ENCODE data around the gene S100A4. TPM values are rescaled to one million over a fixed set of nuclear protein-coding genes. Genes with fewer than 3 reads are reported as not detected.

The S100A4 gene
- total RNA-seq, 1 donor from 2014 or later: 690 TPM

DNA sequence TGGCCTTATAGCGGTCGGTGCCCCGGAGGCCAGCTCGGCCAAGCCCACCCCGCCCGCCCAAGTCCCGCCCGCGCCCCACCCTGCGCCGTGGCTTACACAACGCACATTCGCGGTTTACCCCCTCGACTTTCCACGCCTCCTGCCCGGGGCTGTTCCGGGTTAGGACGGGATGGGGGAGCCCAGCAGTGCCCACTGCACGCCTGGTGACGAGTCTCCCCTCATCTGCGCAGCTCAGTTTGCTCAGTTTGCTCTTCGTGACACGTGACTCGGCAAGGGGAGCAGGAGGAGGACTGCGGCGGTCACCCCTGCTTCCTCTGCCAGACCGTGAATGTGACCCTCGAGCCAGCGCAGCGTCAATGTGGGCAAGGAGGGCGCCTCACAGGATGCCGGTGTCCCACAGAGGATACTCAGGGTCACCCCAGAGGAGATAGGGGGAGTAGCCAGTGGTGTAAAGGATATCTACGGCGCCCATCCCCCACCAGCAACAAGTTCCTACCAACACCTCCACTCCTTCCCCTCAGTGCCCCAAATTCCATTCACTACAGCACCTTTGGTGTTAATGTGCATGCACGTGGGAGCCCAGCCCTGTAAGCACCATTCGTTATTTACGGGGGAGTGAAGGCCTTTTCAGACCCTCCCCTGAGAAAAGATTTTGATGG lies 9.5 kb downstream of the S100A4 start:
- Histone ChIP-seq H3K4me3 (peak overlapping the region; percentile 70 to 95), H3K27ac (peak overlapping the region; percentile 98 to 100), H3K4me1 (peaks cover 5 to 27% of the 10 kb centered on the region in 2 donors), H3K36me3 (no peaks in the 10 kb centered on the region), H3K9me3 (no peaks in the 10 kb centered on the region), H3K27me3 (no peaks in the 10 kb centered on the region)
- peak; percentile 80 to 95 for DNase-seq (ENCODE audit: low spot score in 2 of 2)
- TF ChIP-seq, protein P1, sequence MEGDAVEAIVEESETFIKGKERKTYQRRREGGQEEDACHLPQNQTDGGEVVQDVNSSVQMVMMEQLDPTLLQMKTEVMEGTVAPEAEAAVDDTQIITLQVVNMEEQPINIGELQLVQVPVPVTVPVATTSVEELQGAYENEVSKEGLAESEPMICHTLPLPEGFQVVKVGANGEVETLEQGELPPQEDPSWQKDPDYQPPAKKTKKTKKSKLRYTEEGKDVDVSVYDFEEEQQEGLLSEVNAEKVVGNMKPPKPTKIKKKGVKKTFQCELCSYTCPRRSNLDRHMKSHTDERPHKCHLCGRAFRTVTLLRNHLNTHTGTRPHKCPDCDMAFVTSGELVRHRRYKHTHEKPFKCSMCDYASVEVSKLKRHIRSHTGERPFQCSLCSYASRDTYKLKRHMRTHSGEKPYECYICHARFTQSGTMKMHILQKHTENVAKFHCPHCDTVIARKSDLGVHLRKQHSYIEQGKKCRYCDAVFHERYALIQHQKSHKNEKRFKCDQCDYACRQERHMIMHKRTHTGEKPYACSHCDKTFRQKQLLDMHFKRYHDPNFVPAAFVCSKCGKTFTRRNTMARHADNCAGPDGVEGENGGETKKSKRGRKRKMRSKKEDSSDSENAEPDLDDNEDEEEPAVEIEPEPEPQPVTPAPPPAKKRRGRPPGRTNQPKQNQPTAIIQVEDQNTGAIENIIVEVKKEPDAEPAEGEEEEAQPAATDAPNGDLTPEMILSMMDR (IDR thresholded peaks at IDR 0.05): no peak
- intact Hi-C loops (cut with DNase I): loop anchor here (1.0 to 10.0 kb wide), 2 partner anchors 9 to 239 kb away; partner anchors contain the start of genes S100A4 and SLC27A3

DNA sequence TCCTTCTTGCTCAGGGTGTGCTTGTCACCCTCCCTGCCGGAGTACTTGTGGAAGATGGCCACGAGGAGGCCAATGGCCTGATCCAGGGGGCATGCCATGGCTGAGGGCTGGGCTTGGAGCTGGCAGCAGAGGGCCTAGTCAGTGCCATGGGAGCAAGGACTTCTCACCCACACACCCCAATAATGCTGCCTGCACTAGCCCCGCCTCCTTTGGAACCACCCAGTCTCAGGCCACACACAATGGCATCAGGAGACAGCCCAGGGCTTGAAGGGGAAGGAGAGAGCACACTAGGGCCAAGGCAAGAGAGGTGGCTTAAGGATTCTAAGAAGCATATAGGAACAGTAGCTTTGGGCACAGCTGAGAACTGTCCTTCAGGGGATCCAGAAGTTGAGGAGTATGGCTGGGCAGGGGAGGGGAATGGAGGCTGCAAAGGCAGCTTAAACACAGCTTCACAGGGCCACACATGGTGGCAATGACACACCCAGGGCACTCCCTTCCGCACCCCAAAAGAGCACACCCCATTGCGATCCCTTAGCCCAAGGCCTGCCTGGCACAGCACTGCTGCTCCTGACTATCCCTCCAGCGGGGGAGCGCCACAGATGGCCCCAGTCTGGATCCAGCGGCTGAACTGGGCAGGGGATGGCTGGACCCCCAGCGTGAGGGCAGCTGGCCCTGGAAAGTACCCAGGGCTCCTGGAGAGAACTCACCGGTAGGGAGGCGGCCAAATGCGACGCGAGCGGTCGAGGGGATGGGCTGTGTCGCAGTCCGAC lies 10.2 kb downstream of the S100A4 start, which contains the start of gene S100A6:
TSS of gene S100A6 (minus strand) at position 750 of the 770 bp plus-strand sequence. CDS start at position 98, 652 bp downstream.
- Histone ChIP-seq H3K4me3 (peak within 1 kb of the TSS; percentile 70 to 95), H3K27ac (peak within 1 kb of the TSS; percentile 98 to 100), H3K36me3 (no peaks in the 10 kb centered on the region), H3K9me3 (no peaks in the 10 kb centered on the region), H3K4me1 (peaks cover 5 to 27% of the 10 kb centered on the region in 2 donors), H3K27me3 (no peaks in the 10 kb centered on the region)
- DNase-seq (ENCODE audit: low spot score in 2 of 2): peak in 1 of 2 donors; percentile 88
- TF ChIP-seq, protein P1 (IDR thresholded peaks at IDR 0.05): peak in 2 of 3 experiments; percentile 21 to 30
- intact Hi-C loops (cut with DNase I): loop anchor here (1.0 to 10.0 kb wide), 2 partner anchors 10 to 239 kb away; partner anchors contain the start of genes S100A4 and SLC27A3

DNA sequence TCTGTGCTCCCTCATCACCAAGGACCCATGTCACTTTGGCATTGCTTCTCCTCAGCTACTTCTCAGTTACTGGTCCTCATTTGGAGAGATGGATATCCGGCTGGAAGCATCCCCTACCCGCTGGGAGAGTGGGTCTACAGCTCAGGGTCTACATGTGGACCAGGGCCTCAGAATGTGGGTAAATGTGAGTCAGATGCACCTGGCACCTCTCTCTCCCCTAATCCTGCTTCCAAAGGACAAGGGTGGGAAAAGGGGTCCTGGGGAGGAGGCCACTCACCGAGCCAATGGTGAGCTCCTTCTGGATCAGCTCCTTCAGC lies 10.7 kb downstream of the S100A4 start:
- intact Hi-C loops (cut with DNase I): loop anchor here (10.0 kb wide), 1 partner anchor 240 kb away; the partner anchor contains the start of gene SLC27A3
- Histone ChIP-seq H3K36me3 (no peaks in the 10 kb centered on the region), H3K27me3 (no peaks in the 10 kb centered on the region), H3K9me3 (no peaks in the 10 kb centered on the region), H3K27ac (peak overlapping the region; percentile 98 to 100), H3K4me3 (peak overlapping the region; percentile 70 to 95), H3K4me1 (peaks cover 5 to 27% of the 10 kb centered on the region in 2 donors)
- TF ChIP-seq, protein P1 (IDR thresholded peaks at IDR 0.05): no peak
- no peak for DNase-seq (ENCODE audit: low spot score in 2 of 2)

DNA sequence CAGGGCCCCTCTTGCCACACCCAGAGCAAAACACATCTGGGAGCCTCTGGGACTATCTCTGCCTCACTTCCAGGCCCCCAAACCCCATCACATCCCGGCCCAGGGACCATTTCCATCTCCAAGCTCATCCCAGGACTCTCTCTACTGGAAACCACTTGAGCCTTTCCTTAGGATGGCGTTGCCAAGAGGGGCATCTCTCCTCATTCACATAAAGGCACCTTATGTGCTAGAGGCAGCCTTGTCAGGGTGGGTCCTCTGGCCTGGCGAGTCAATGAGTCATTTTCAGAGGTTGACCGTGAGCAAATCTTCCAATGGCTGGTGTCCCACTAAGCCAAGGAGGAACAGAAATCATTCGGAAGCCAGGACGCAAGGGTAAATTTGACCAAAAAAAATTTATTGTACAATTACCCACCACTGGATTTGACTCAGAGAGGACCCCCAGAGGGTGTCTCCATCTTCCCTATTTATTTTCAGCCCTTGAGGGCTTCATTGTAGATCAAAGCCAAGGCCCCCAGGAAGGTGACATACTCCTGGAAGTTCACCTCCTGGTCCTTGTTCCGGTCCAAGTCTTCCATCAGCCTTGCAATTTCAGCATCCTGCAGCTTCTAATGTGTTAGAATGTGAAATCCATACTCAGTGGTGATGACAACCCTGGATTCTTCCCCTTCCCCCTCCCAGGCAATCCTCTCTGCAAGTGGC lies 11.2 kb downstream of the S100A4 start:
- H3K4me1 ChIP-seq: peaks cover 5 to 27% of the 10 kb centered on the region in 2 donors
- no peaks in the 10 kb centered on the region for H3K9me3 ChIP-seq
- no peak for DNase-seq (ENCODE audit: low spot score in 2 of 2)
- H3K36me3 ChIP-seq: no peaks in the 10 kb centered on the region
- intact Hi-C loops (cut with DNase I): loop anchor here (10.0 kb wide), 1 partner anchor 240 kb away; the partner anchor contains the start of gene SLC27A3
- TF ChIP-seq, protein P1 (IDR thresholded peaks at IDR 0.05): no peak
- H3K4me3 ChIP-seq: peak overlapping the region; percentile 70 to 95
- no peaks in the 10 kb centered on the region for H3K27me3 ChIP-seq
- H3K27ac ChIP-seq: peak overlapping the region; percentile 98 to 100

DNA sequence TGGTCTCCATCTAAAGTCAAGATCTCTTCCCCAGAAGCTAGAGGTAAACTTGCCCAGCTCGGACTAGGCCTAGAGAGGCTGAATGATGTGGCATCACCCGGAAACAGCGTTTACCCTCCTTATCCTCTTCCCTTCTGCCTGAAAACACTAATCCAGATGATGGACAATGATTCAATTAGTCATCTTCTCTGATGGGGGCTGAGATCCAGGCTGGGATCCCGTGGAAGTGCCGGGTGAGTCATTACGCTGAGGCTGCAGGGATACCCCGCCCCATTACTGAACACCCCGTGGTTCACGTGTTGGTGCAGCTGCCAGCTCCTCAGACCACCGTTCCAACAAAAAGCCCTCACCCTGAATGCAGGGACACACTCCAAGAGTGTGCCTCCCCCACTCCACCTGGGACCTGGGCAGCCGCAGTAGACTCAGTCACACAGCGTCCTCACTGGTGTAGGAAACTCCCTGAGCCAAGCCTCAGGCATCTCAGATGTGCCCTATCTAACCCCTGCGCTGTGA lies 11.9 kb downstream of the S100A4 start:
- intact Hi-C loops (cut with DNase I): loop anchor here (1.0 to 10.0 kb wide), 5 partner anchors 16 to 241 kb away; partner anchors contain the start of genes S100A14, S100A3 and SLC27A3
- peak overlapping the region; percentile 98 to 100 for H3K27ac ChIP-seq
- TF ChIP-seq, protein P1 (IDR thresholded peaks at IDR 0.05): no peak
- H3K27me3 ChIP-seq: no peaks in the 10 kb centered on the region
- H3K36me3 ChIP-seq: no peaks in the 10 kb centered on the region
- DNase-seq (ENCODE audit: low spot score in 2 of 2): peak; percentile 60 to 87
- H3K9me3 ChIP-seq: no peaks in the 10 kb centered on the region
- H3K4me3 ChIP-seq: peak overlapping the region; percentile 70 to 95
- peaks cover 5 to 27% of the 10 kb centered on the region in 2 donors for H3K4me1 ChIP-seq

All from ascending aorta (tissue), 2 donors.